Measurements from ENCODE around the gene SNAI1.

GRCh38 chr20:49948809-49949507 is 33.8 kb upstream of the SNAI1 start:
- no peak for TF ChIP-seq CTCF (IDR thresholded peaks at IDR 0.05)
- no peak for TF ChIP-seq POLR2A (IDR thresholded peaks at IDR 0.05)
- no peak for TF ChIP-seq POLR2AphosphoS5 (IDR thresholded peaks at IDR 0.05)

All from stomach (tissue), 4 donors.